Measurements from ENCODE around the gene ZSCAN23. TPM values are rescaled to one million over a fixed set of nuclear protein-coding genes. Genes with fewer than 3 reads are reported as not detected.
A peak's percentile ranks its signal among the peaks of the same experiment; 100 is the strongest.

Gene ZSCAN23
- total RNA-seq (1 to 10 TPM; 1.4 to 4.6 (median 2.5) TPM), polyA plus RNA-seq (under 1 TPM in 2 of 3 donors, not detected in 1; 0.14 to 0.32 TPM)
- long read RNA-seq, donor 1, partial matches to known transcripts = 0 of 1 reads
- long read RNA-seq, donor 1, other reads (novel, unspliced or antisense) = 0 of 1 reads
- long read RNA-seq, donor 2 = 0 reads

DNA sequence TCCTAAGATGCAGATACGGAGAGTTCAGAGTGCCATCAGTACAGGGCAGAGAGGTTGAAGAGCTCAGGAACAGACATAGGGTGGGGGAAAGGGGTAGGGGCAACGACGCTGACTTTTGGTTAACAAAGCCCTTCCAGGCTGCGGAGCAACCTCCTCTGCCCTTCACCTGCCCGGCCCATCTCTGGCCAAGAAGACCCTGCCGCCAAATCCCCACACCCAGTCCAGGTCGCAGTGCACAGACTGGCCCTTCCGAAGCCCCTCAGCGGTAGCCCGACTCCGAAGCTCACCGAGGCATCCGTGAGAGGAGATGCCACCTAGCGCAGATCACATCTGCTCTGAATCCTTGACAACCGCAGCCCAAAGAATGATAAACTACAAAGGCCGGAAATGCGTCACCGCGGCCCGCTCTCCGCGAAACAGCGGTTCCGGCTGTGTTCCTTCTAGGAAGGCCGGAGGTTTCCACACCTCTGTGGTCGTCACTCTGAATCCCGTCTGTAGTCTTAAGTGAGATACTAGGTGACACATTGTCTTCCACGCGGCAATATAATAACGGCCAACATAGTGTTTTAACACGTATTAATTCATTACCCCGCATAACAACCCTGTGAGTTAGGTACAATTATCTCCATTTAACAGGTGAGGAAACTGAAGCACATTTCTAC lies at the start of gene ZSCAN23:
Gene ZSCAN23, minus strand, starts transcription at position 380 of the 662 bp plus-strand sequence. CDS start 7,225 bp downstream, outside the sequence.
- Histone ChIP-seq H3K4me3 (peak within 1 kb of the TSS; percentile 42 to 84 (median 51)), H3K27me3 (replicated peaks in 1 of 7) (peaks cover 0 to 63% (median 18%) of the 10 kb centered on the region in 7 donors), H3K4me1 (peaks cover 0 to 22% (median 6%) of the 10 kb centered on the region in 6 donors), H3K36me3 (no peaks in the 10 kb centered on the region), H3K27ac (peak within 1 kb of the TSS in 5 of 8 donors; percentile 2 to 71 (median 31)), H3K9me3 (peaks cover 0 to 13% (median 2%) of the 10 kb centered on the region in 8 donors)
- intact Hi-C loops (cut with DNase I; ENCODE audit: low total_unique reads) = no loop called here
- TF ChIP-seq, protein P1, sequence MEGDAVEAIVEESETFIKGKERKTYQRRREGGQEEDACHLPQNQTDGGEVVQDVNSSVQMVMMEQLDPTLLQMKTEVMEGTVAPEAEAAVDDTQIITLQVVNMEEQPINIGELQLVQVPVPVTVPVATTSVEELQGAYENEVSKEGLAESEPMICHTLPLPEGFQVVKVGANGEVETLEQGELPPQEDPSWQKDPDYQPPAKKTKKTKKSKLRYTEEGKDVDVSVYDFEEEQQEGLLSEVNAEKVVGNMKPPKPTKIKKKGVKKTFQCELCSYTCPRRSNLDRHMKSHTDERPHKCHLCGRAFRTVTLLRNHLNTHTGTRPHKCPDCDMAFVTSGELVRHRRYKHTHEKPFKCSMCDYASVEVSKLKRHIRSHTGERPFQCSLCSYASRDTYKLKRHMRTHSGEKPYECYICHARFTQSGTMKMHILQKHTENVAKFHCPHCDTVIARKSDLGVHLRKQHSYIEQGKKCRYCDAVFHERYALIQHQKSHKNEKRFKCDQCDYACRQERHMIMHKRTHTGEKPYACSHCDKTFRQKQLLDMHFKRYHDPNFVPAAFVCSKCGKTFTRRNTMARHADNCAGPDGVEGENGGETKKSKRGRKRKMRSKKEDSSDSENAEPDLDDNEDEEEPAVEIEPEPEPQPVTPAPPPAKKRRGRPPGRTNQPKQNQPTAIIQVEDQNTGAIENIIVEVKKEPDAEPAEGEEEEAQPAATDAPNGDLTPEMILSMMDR (IDR thresholded peaks at IDR 0.05 in 8 of 11, conservative IDR thresholded peaks at IDR 0.05 in 3 of 11) = no peak
- TF ChIP-seq POLR2A (IDR thresholded peaks at IDR 0.05) (no peak), POLR2AphosphoS5 (IDR thresholded peaks at IDR 0.05) (peak; percentile 63 to 88 (median 86))
- 1 to 6% (median 2%) methylated on average over 29 to 32 of the region's 32 CpGs for WGBS, 5 donors
- DNase-seq = peak; percentile 86

DNA sequence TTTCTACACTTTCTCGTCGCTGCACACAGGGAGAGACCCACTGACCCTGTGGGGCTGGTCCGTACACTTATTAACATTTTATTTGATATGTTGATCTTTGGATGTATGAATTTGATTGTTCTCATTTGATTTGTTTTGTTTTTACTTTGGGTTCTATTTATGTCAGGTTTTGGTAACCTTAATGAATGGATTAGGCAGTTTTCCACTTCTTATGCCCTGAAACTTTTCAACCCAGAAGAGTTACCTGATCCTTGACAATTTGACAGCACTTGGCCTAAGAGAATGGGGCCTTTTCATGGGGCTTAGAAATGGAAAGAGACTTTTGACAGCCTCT lies 48.7 kb upstream of the ZSCAN23 start:
- no peak overlapping the region for H3K27ac ChIP-seq
- TF ChIP-seq, protein P1 (IDR thresholded peaks at IDR 0.05 in 8 of 11, conservative IDR thresholded peaks at IDR 0.05 in 3 of 11) = no peak
- TF ChIP-seq POLR2AphosphoS5 (IDR thresholded peaks at IDR 0.05) = no peak
- TF ChIP-seq POLR2A (IDR thresholded peaks at IDR 0.05) = no peak
- 46 to 70% (median 54%) methylated on average over 3 of the region's 3 CpGs for WGBS, 5 donors
- DNase-seq = no peak
- H3K36me3 ChIP-seq = no peaks in the 10 kb centered on the region
- H3K4me3 ChIP-seq = no peak overlapping the region
- intact Hi-C loops (cut with DNase I; ENCODE audit: low total_unique reads) = no loop called here
- H3K4me1 ChIP-seq = peaks cover 0 to 20% (median 10%) of the 10 kb centered on the region in 6 donors
- peaks cover 0 to 91% (median 56%) of the 10 kb centered on the region in 7 donors for H3K27me3 ChIP-seq (replicated peaks in 1 of 7)
- H3K9me3 ChIP-seq = no peaks in the 10 kb centered on the region

DNA sequence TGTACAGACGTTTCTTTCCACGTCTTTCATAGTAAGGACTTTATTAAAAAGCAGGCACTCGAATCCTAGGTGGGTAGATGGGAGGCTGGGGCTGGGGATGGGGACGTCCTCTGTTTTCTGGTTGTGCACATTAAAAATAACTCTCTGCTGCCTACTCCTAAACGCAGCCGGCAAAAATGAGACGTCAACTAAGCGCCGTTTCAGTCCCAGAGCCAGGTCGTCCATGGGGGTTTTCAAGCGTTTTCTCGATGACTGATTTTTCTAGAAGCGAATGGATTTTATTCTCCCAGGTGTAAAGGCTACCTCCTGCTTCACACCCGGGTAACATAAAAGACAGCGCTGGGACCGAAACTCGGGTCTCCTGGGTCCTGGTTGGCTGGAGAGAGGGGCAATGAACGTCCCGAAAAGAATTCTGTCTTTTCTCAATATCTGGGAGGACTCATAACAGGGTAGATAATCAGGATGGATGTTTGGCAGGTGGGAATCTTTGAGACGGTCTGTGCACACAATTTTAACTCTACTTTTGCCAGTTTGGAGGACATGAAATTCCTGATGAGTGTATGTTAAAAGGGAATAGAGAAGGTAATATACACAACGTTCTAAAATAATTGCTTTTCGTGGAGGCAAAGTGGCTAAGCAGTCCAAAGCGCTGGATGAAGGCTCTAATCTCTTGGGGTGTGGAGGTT lies 47.1 kb upstream of the ZSCAN23 start:
- 10 to 13% (median 11%) methylated on average over 23 of the region's 23 CpGs for WGBS, 5 donors
- peaks cover 0 to 97% (median 54%) of the 10 kb centered on the region in 7 donors for H3K27me3 ChIP-seq (replicated peaks in 1 of 7)
- no peaks in the 10 kb centered on the region for H3K36me3 ChIP-seq
- TF ChIP-seq POLR2AphosphoS5 (IDR thresholded peaks at IDR 0.05) = no peak
- TF ChIP-seq, protein P1 (IDR thresholded peaks at IDR 0.05 in 8 of 11, conservative IDR thresholded peaks at IDR 0.05 in 3 of 11) = no peak
- no peak for TF ChIP-seq POLR2A (IDR thresholded peaks at IDR 0.05)
- peak overlapping the region in 1 of 8 donors; percentile 49 for H3K27ac ChIP-seq
- peak overlapping the region in 5 of 8 donors; percentile 8 to 63 (median 19) for H3K4me3 ChIP-seq
- peaks cover 0 to 20% (median 10%) of the 10 kb centered on the region in 6 donors for H3K4me1 ChIP-seq
- intact Hi-C loops (cut with DNase I; ENCODE audit: low total_unique reads) = no loop called here
- DNase-seq = no peak
- H3K9me3 ChIP-seq = no peaks in the 10 kb centered on the region
